KMS-11 (cell line): ENCODE measurements around the gene DNAJB2.
"Not testable (repeated sequence)": the region's sequence is repeated elsewhere in the genome, so short reads cannot be mapped to it uniquely, and the experiment has no call there.

Experiments
- H2AFZ ChIP-seq: fragments of 200-600 bp; sonication (generic); 2 replicates; pipeline ENCODE4 v1.6.1; 2016; ENCODE audit warnings: antibody characterized with exemption, mixed run types, low read depth
- H3K27ac ChIP-seq: fragments of 200-600 bp; sonication (generic); 2 replicates; pipeline ENCODE4 v1.6.1; 2016; ENCODE audit warnings: mild to moderate bottlenecking, mixed run types
- H3K27me3 ChIP-seq: fragments of 200-600 bp; sonication (generic); 2 replicates; pipeline ENCODE4 v1.6.1; 2017; ENCODE audit warnings: mild to moderate bottlenecking, low read depth, mixed run types, moderate library complexity; ENCODE audit not compliant: insufficient read depth
- H3K36me3 ChIP-seq: fragments of 200-600 bp; sonication (generic); 2 replicates; pipeline ENCODE4 v1.6.1; 2017; ENCODE audit warnings: mild to moderate bottlenecking, mixed run types; ENCODE audit not compliant: insufficient read depth
- H3K4me1 ChIP-seq: fragments of 200-600 bp; sonication (generic); 2 replicates; pipeline ENCODE4 v1.6.1; 2016; ENCODE audit warnings: mild to moderate bottlenecking, low read depth, mixed run types; ENCODE audit not compliant: poor library complexity, severe bottlenecking
- H3K4me2 ChIP-seq: fragments of 200-600 bp; sonication (generic); 2 replicates; pipeline ENCODE4 v1.7.0; 2016; ENCODE audit warnings: mild to moderate bottlenecking, mixed run types
- H3K4me3 ChIP-seq: fragments of 200-600 bp; sonication (generic); IDR thresholded peaks from 2 replicates; pipeline ENCODE4 v1.6.1; 2017; ENCODE audit warnings: low read depth, low read length, mixed read lengths; ENCODE audit not compliant: insufficient read depth
- H3K79me2 ChIP-seq: fragments of 200-600 bp; sonication (generic); 2 replicates; pipeline ENCODE4 v1.6.1; 2016; ENCODE audit warnings: low read depth, mixed run types; ENCODE audit not compliant: insufficient read depth
- H3K9ac ChIP-seq: fragments of 200-600 bp; sonication (generic); 2 replicates; pipeline ENCODE4 v1.6.1; 2016; ENCODE audit warnings: mild to moderate bottlenecking, mixed run types
- H4K20me1 ChIP-seq: fragments of 200-600 bp; sonication (generic); 2 replicates; pipeline ENCODE4 v1.6.1; 2016; ENCODE audit warnings: mild to moderate bottlenecking, mixed run types; ENCODE audit not compliant: insufficient read depth
- CTCF ChIP-seq: fragments of 200-600 bp; sonication (generic); conservative IDR thresholded peaks from 2 replicates; pipeline ENCODE4 v1.6.1; 2017; ENCODE audit warnings: low read depth, mild to moderate bottlenecking, antibody characterized with exemption, low read length, moderate library complexity, mixed read lengths

The DNAJB2 gene

DNA sequence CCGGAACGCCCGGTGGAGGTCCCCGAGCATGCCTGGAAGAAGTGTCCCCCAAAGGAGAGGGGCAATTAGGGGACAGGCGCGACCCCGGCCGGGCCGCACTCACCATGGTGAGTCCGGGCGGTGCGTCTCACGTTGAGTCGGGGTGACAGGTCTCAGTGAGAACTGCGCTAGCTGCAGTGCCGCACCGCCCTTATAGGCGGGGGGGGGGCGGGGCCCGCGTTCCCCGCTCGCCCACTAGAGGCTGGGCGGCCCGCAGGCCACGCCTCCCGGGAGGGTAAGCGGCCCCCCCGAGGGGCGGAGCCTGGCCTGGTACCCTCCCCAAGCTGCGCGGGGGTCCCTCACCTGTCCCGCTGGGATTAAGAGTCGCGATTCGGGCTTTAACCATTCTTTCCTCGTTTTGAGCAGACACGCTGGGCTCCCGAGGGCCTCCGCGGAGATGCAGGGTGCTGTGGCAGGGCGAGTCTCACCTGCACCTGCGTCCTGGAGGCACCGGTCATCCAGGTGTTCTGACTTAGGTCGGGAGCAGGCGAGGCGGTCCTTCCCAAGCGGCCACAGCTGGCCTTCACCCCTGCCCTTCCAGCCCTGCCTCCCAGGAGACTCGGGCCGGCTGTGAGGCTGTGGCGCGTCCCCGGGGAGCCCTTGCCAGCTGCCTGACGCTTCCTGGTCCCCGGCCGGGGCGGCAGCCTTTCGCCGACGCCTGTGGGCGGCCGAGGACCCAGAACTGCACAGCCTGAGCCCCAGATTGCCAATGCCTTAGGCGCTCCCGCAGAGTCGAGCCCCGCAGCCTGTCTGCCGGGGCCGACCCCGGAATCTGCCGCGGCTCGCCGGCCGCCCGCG lies 25.2 kb upstream of the DNAJB2 start, which contains the start of gene TUBA4A:
TSS of gene TUBA4A (minus strand) at position 166 of the 837 bp plus-strand sequence. CDS start at position 106, 60 bp downstream.
- Histone ChIP-seq H3K4me3 (peak within 1 kb of the TSS; percentile 80), H3K36me3 (no peaks in the 10 kb centered on the region), H2AFZ (peak within 1 kb of the TSS; percentile 91), H3K79me2 (peaks cover 6% of the 10 kb centered on the region; the same call in 1 of the 2 replicates), H3K27me3 (peaks cover 22% of the 10 kb centered on the region; the same call in 1 of the 2 replicates), H4K20me1 (no peaks in the 10 kb centered on the region), H3K4me2 (peak within 1 kb of the TSS; percentile 85), H3K9ac (peak within 1 kb of the TSS; percentile 77), H3K27ac (peak within 1 kb of the TSS; percentile 56), H3K4me1 (peaks cover 22% of the 10 kb centered on the region)
- no peak for TF ChIP-seq CTCF

DNA sequence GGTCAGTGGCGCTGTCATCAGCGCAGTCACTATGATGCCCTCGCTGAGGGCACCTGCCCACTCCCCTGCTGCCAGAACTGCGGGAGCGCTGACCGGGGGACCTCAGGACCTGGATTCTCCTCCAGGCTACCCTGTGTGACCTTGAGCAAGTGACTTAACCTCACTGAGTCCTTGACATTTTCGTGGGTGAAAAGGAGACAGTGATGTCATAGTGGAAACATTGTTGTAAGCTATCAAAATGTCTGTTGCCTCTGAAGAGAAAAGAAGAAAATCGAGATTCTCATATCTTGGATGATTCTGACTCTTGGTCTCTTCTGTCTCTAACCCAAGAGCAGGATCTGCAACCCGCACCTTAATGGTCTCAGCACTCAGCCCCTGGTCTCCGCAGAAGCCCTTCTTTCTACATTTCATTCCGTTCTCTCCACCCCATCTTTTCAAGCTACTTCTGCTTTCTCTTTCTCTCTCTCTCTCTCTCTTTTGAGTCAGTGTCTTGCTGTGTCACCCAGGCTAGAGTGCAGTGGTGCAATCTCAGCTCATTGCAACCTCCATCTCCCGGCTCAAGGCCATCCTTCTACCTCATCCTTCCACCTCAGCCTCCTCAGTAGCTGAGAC lies 24.5 kb upstream of the DNAJB2 start:
- Histone ChIP-seq H3K9ac (peak overlapping the region; percentile 25; the same call in 1 of the 2 replicates), H2AFZ (peak overlapping the region; percentile 91), H3K27me3 (peaks cover 22% of the 10 kb centered on the region; the same call in 1 of the 2 replicates)

GRCh38 chr2:219258942-219259341 lies 20.2 kb upstream of the DNAJB2 start:
- peaks cover 22% of the 10 kb centered on the region; the same call in 1 of the 2 replicates for H3K27me3 ChIP-seq
- not testable (repeated sequence) for H3K9ac ChIP-seq, H3K79me2 ChIP-seq, H3K36me3 ChIP-seq, H3K27ac ChIP-seq, H3K4me2 ChIP-seq, H2AFZ ChIP-seq, H3K4me1 ChIP-seq, H4K20me1 ChIP-seq, H3K4me3 ChIP-seq

More for the DNA sequence above, 24.5 kb upstream of the DNAJB2 start:
- Histone ChIP-seq H3K79me2 (peaks cover 6% of the 10 kb centered on the region; the same call in 1 of the 2 replicates), H3K4me3 (no peak overlapping the region), H4K20me1 (no peaks in the 10 kb centered on the region), H3K27ac (no peak overlapping the region), H3K36me3 (no peaks in the 10 kb centered on the region), H3K4me2 (peak overlapping the region; percentile 85), H3K4me1 (peaks cover 15% of the 10 kb centered on the region)
- no peak for TF ChIP-seq CTCF

DNA sequence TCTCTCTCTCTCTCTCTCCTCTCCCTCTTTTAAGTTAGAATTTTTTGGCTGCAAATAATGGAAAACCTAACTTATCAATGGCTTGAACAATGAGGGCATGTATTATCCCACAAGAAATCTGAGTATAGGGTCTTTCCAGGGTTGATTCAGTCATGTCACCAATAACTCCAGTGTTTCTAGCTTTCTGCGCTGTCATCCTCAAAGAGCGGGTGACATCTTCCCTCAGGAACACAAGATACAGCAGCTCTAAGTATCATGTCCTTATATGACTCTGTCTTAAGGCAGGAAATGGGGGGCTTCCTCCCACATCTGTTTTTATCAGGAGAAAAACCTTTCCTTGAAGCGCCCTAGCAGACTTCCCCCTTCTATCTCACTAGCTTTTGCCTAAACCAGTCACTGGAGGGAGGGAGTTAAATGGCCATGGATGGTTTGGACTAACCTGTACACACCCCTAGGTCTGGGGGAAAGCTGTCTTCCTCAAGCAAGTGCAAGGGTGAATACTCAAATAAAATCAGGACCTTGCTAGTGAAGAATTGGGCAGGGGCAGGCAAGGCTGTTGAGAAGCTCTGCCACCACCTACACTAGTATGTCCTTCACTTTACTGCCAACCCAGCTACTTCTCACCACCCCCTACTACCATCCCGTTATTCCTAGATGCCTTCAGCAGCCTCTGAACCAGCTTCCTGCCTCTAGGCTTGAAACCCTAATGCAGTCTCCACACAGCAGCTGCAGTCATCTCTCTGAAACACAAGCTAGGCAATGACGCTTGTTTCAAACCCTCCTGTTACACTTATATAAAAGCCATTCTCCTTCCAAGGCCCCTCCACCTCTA lies 17.9 kb upstream of the DNAJB2 start:
- TF ChIP-seq CTCF = no peak
- no peak overlapping the region for H3K27ac ChIP-seq
- H3K4me2 ChIP-seq = no peak overlapping the region
- no peaks in the 10 kb centered on the region for H3K36me3 ChIP-seq
- H3K27me3 ChIP-seq = peaks cover 3% of the 10 kb centered on the region; the same call in 1 of the 2 replicates
- H3K9ac ChIP-seq = no peak overlapping the region
- no peak overlapping the region for H3K4me3 ChIP-seq
- no peaks in the 10 kb centered on the region for H4K20me1 ChIP-seq
- H3K4me1 ChIP-seq = no peaks in the 10 kb centered on the region
- no peaks in the 10 kb centered on the region for H3K79me2 ChIP-seq
- no peak overlapping the region for H2AFZ ChIP-seq
